Esophagus muscularis mucosa (tissue), 4 donors: ENCODE results near the gene MCM10. TPM values are rescaled to one million over a fixed set of nuclear protein-coding genes. Genes with fewer than 3 reads are reported as not detected.

ENCODE experiments used
- DNase-seq: peaks from one replicate; pipeline ENCODE4 v3.0.0-alpha.2; 2017; ENCODE audit errors: extremely low spot score
- H3K27ac ChIP-seq, 4 donors: fragments of 200-600 bp; sonication (generic); replicated peaks in 1 of 4; 1 replicate in 3 of 4; 2 replicates in 1 of 4; pipeline ENCODE4 v1.5.1; 2016 to 2019; ENCODE audit warnings: mild to moderate bottlenecking in 1 of 4
- H3K27me3 ChIP-seq, 4 donors: fragments of 200-600 bp; sonication (generic); one replicate each; pipeline versions ENCODE4 v1.5.1 to v1.6.0; 2016 to 2019
- H3K36me3 ChIP-seq, 4 donors: fragments of 200-600 bp; sonication (generic); one replicate each; pipeline ENCODE4 v1.5.1; 2016 to 2019
- H3K4me1 ChIP-seq, 4 donors: fragments of 200-600 bp; sonication (generic); one replicate each; pipeline ENCODE4 v1.5.1; 2016 to 2019
- H3K4me3 ChIP-seq, 4 donors: fragments of 200-600 bp; sonication (generic); 1 replicate in 2 of 4; 2 replicates in 2 of 4; pipeline ENCODE4 v1.5.1; 2016 to 2019; ENCODE audit warnings: mild to moderate bottlenecking in 4 of 4, moderate library complexity in 1 of 4
- H3K9me3 ChIP-seq, 4 donors: fragments of 200-600 bp; sonication (generic); 1 replicate in 3 of 4; 2 replicates in 1 of 4; pipeline ENCODE4 v1.5.1; 2016 to 2019
- EP300 ChIP-seq: sonication (generic); formaldehyde crosslinking; IDR thresholded peaks from one replicate; pipeline ENCODE4 v1.6.1; 2017; ENCODE audit warnings: antibody characterized with exemption
- POLR2A ChIP-seq: fragments of 450-650 bp; IDR thresholded peaks from one replicate; pipeline ENCODE4 v1.6.1; 2017; ENCODE audit warnings: antibody characterized with exemption, moderate library complexity, mild to moderate bottlenecking, low read depth
- POLR2AphosphoS5 ChIP-seq, 2 donors: sonication (generic); formaldehyde crosslinking; IDR thresholded peaks; one replicate each; pipeline ENCODE4 v1.6.1; 2017; ENCODE audit warnings: antibody characterized with exemption in 2 of 2
- WGBS: methylation state at CpG from one replicate; pipeline ENCODE4 v1.1.5; 2018; 5-methylcytosine and 5-hydroxymethylcytosine counted together
- intact Hi-C: fragments of 100-400 bp; cut with DNase I; formaldehyde crosslinking; loops from one replicate; pipeline ENCODE4 v1.15.1; 2023
- total RNA-seq, 4 donors: library from RNA; depleted of rRNA; stranded (reverse); fragments of >200 nt; gene quantifications; one replicate each; pipeline versions ENCODE4 v1.1.0 to v1.2.1, GENCODE V29; 2016
- TF ChIP-seq, protein P1 (sequence below), 3 experiments: fragments of 200-600 bp in 2 of 3; fragments of 450-650 bp in 1 of 3; sonication (generic) in 2 of 3; IDR thresholded peaks; one replicate each; pipeline ENCODE4 v1.5.1; 2017 to 2019; ENCODE audit warnings: antibody characterized with exemption in 3 of 3, mild to moderate bottlenecking in 2 of 3, moderate library complexity in 1 of 3

Gene MCM10
- total RNA-seq, 4 donors from 2014 or later: 0.17 to 0.32 TPM; not detected in 2

DNA sequence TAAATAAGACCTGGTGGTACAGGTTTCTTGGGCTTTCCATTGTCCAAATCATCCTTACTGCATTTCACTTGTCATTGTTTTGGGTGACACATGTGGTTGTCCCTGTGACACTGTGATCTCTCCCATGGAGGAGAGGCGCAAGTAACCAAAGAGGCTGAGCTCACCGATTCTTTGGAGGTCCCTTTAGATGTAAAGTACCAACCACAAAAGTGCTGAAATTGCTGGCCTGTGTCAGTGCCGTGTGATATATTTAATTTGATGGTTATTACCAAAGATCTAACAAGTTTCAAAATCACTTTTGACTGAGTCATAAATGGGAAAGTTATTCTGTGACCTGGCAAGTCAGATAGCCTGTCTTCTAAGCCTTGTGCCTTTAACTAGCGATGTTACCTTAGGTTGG lies 19.4 kb downstream of the MCM10 start:
- DNase-seq: no peak
- Histone ChIP-seq H3K36me3 (no peaks in the 10 kb centered on the region), H3K9me3 (no peaks in the 10 kb centered on the region), H3K27me3 (no peaks in the 10 kb centered on the region), H3K4me1 (no peaks in the 10 kb centered on the region), H3K27ac (no peak overlapping the region), H3K4me3 (no peak overlapping the region)
- intact Hi-C loops: no loop called here
- WGBS: 98% methylated on average over 4 of the region's 4 CpGs
- TF ChIP-seq POLR2A: no peak
- TF ChIP-seq, protein P1, sequence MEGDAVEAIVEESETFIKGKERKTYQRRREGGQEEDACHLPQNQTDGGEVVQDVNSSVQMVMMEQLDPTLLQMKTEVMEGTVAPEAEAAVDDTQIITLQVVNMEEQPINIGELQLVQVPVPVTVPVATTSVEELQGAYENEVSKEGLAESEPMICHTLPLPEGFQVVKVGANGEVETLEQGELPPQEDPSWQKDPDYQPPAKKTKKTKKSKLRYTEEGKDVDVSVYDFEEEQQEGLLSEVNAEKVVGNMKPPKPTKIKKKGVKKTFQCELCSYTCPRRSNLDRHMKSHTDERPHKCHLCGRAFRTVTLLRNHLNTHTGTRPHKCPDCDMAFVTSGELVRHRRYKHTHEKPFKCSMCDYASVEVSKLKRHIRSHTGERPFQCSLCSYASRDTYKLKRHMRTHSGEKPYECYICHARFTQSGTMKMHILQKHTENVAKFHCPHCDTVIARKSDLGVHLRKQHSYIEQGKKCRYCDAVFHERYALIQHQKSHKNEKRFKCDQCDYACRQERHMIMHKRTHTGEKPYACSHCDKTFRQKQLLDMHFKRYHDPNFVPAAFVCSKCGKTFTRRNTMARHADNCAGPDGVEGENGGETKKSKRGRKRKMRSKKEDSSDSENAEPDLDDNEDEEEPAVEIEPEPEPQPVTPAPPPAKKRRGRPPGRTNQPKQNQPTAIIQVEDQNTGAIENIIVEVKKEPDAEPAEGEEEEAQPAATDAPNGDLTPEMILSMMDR (IDR thresholded peaks at IDR 0.05): no peak
- TF ChIP-seq EP300: no peak
- no peak for TF ChIP-seq POLR2AphosphoS5 (IDR thresholded peaks at IDR 0.05)

DNA sequence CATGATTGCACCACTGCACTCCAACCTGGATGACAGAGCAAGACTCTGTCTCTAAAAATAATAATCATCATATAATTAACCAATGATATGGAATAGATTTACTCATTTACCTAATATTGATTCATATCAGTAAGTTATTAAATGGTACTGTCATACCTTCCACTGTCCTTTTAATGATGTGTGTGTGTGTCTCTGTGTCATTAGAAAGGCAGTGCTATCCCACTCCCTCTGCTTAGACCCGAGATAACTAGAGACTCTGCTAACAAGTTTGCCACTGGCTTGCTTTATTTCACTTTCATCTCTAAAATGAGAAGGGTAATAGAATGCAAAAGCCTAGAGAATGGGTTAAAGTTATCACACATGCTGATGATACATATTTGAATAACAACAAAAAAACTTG lies 21.1 kb downstream of the MCM10 start:
- TF ChIP-seq, protein P1 (IDR thresholded peaks at IDR 0.05): no peak
- TF ChIP-seq EP300 (no peak), POLR2AphosphoS5 (IDR thresholded peaks at IDR 0.05) (no peak), POLR2A (no peak)
- 100% methylated on average over 1 of the region's 1 CpG for WGBS

DNA sequence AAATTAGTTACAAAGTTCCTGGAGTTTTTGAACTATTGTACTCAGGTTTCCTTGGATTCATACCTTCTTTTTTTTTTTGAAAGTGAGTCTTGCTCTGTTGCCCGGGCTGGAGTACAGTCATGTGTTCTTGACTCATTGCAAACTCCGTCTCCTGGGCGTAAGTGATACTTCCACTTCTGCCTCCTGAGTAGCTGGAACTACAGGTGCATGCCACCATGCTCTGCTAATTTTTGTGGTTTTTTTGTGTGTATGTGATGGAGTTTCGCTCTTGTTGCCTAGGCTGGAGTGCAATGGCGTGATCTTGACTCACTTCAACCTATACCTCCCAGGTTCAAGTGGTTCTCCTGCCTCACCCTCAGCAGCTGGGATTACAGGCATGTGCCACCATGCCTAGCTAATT lies 22.3 kb downstream of the MCM10 start:
- H3K27me3 ChIP-seq: no peaks in the 10 kb centered on the region
- H3K4me1 ChIP-seq: no peaks in the 10 kb centered on the region
- H3K36me3 ChIP-seq: no peaks in the 10 kb centered on the region
- H3K27ac ChIP-seq: no peak overlapping the region
- 99% methylated on average over 5 of the region's 5 CpGs for WGBS
- DNase-seq: no peak
- no peaks in the 10 kb centered on the region for H3K9me3 ChIP-seq
- H3K4me3 ChIP-seq: no peak overlapping the region
- TF ChIP-seq, protein P1 (IDR thresholded peaks at IDR 0.05): no peak
- TF ChIP-seq EP300 (no peak), POLR2AphosphoS5 (IDR thresholded peaks at IDR 0.05) (no peak), POLR2A (no peak)
- intact Hi-C loops: no loop called here

More for the DNA sequence above, 21.1 kb downstream of the MCM10 start:
- H3K4me1 ChIP-seq: no peaks in the 10 kb centered on the region
- no peak overlapping the region for H3K4me3 ChIP-seq
- H3K27me3 ChIP-seq: no peaks in the 10 kb centered on the region
- no peak for DNase-seq
- H3K9me3 ChIP-seq: no peaks in the 10 kb centered on the region
- H3K27ac ChIP-seq: no peak overlapping the region
- no peaks in the 10 kb centered on the region for H3K36me3 ChIP-seq
- intact Hi-C loops: no loop called here

DNA sequence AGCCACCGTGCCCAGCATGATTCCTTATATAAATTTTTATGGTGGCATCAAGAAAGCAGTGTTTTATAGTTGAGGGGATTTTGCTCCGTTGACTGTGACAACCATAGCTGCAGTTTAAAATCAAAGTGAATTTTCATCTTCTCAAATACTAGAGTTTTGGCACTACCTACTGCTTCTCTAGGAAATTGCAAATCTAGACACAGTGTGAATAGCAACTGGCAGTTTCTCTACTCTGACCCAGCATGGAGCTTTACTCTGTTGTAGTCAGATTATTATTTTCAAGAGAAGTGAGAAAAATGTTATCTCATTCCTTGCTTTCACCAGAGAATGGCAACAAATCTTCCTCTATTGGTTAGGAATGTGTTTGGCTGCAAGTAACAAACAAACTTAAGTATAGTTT lies 22.9 kb downstream of the MCM10 start:
- no peak for TF ChIP-seq EP300
- no peak for TF ChIP-seq POLR2A
- TF ChIP-seq, protein P1 (IDR thresholded peaks at IDR 0.05): no peak
- TF ChIP-seq POLR2AphosphoS5 (IDR thresholded peaks at IDR 0.05): no peak
- Histone ChIP-seq H3K27me3 (no peaks in the 10 kb centered on the region), H3K4me1 (no peaks in the 10 kb centered on the region), H3K36me3 (no peaks in the 10 kb centered on the region), H3K9me3 (no peaks in the 10 kb centered on the region), H3K4me3 (no peak overlapping the region), H3K27ac (no peak overlapping the region)
- DNase-seq: no peak
- 95% methylated on average over 2 of the region's 2 CpGs for WGBS
- intact Hi-C loops: no loop called here

DNA sequence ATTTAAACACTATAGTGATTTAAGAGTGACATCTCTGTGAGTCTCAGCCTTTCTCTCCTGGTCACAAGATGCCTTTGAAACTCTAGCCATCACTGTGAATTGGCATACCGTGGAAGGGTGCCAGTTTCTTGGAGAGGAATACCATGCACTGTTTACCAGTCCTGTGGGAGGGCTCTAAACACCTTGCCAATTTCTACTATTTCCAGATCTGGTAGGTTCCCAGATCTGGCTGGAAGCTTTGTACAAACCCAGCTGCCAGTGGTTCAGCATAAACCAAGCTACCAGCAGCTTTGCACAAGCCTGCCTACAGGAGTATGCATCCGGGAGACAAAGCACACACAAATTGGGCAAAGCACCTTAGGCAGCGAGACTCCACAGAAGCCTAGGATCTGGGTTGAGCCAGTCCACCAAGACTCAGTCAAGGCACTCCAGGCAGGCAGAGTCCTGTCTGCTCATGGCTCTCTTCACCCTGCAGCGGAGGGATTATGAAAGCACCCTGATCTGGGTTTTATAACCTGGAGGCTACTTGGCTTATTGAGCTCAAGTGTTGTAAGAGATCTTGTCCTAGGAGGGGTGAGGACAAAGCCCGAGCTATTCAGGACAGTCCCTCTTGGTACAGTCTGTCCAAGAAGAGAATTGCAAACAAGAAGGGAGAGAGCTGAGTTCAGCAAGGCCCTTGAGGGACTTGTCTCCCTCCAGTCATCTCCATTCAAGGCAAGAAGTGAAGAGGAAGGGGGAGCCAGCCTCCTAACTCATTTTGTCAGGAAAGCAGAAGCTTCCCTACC lies 23.6 kb downstream of the MCM10 start:
- 89% methylated on average over 4 of the region's 5 CpGs for WGBS
- no peak for DNase-seq
- Histone ChIP-seq H3K36me3 (no peaks in the 10 kb centered on the region), H3K27ac (no peak overlapping the region), H3K4me3 (no peak overlapping the region), H3K9me3 (no peaks in the 10 kb centered on the region), H3K4me1 (no peaks in the 10 kb centered on the region), H3K27me3 (no peaks in the 10 kb centered on the region)
- intact Hi-C loops: no loop called here
- TF ChIP-seq POLR2A (no peak), EP300 (no peak), POLR2AphosphoS5 (IDR thresholded peaks at IDR 0.05) (no peak)
- TF ChIP-seq, protein P1 (IDR thresholded peaks at IDR 0.05): no peak
